CD4-positive, alpha-beta T cell treated with Interleukin-6 at 100 ng/mL for 8 hours (primary cell): ENCODE measurements around the gene C1R.

Experiments
- DNase-seq: peaks from one replicate; pipeline ENCODE4 v3.0.0-alpha.2; 2020; ENCODE audit warnings: mixed read lengths, low spot score

C1R gene

GRCh38 chr12:7099290-7099996 lies 7.2 kb upstream of the C1R start:
- DNase-seq = no peak

GRCh38 chr12:7096979-7097378 lies 4.7 kb upstream of the C1R start:
- DNase-seq = no peak

GRCh38 chr12:7096006-7096932 lies 4.0 kb upstream of the C1R start:
- no peak for DNase-seq

GRCh38 chr12:7093892-7094291 lies 1.6 kb upstream of the C1R start:
- DNase-seq = no peak

GRCh38 chr12:7093486-7093885 lies 1.2 kb upstream of the C1R start:
- no peak for DNase-seq

GRCh38 chr12:7092986-7093460 lies 778 bp upstream of the C1R start:
- DNase-seq = no peak

GRCh38 chr12:7091660-7092228 lies 501 bp downstream of the C1R start:
- DNase-seq = no peak

GRCh38 chr12:7091171-7091570 lies 1.1 kb downstream of the C1R start:
- no peak for DNase-seq

GRCh38 chr12:7090222-7090998 lies 1.8 kb downstream of the C1R start:
- DNase-seq = no peak

GRCh38 chr12:7089196-7089871 lies 2.9 kb downstream of the C1R start:
- no peak for DNase-seq

GRCh38 chr12:7083125-7083524 lies 9.1 kb downstream of the C1R start:
- no peak for DNase-seq

GRCh38 chr12:7081037-7081436 lies 11.2 kb downstream of the C1R start:
- no peak for DNase-seq

- no peak for DNase-seq
Observed at GRCh38 chr12:7079826-7080125, 12.5 kb downstream of the C1R start.

GRCh38 chr12:7078163-7078562 lies 14.1 kb downstream of the C1R start:
- no peak for DNase-seq

GRCh38 chr12:7076493-7076892 lies 15.8 kb downstream of the C1R start:
- no peak for DNase-seq

GRCh38 chr12:7075939-7076338 lies 16.3 kb downstream of the C1R start:
- no peak for DNase-seq

- no peak for DNase-seq
Observed at GRCh38 chr12:7075518-7075917, 16.7 kb downstream of the C1R start.

GRCh38 chr12:7073946-7074345 lies 18.3 kb downstream of the C1R start:
- no peak for DNase-seq

GRCh38 chr12:7072554-7072953 lies 19.7 kb downstream of the C1R start:
- no peak for DNase-seq

- no peak for DNase-seq
Observed at GRCh38 chr12:7072035-7072434, 20.2 kb downstream of the C1R start.

- DNase-seq = no peak
Observed at GRCh38 chr12:7069386-7069785, 22.9 kb downstream of the C1R start.

- no peak for DNase-seq
Observed at GRCh38 chr12:7068994-7069346, 23.3 kb downstream of the C1R start.
